Activated CD4-positive, alpha-beta T cell treated with anti-CD3 and anti-CD28 coated beads, Interleukin-2, Interleukin-6, amounts not matched to agents 100 ng/mL and 50 ng/mL, durations not matched to agents 16 hours and 8 hours (primary cell): ENCODE measurements around the gene GUCY2D.
"Not testable (repeated sequence)": the region's sequence is repeated elsewhere in the genome, so short reads cannot be mapped to it uniquely, and the experiment has no call there.

Experiments
- DNase-seq: peaks from one replicate; pipeline ENCODE4 v3.0.0-alpha.2; 2020

GUCY2D gene

GRCh38 chr17:8046929-8047768 lies 44.7 kb downstream of the GUCY2D start:
- DNase-seq = no peak

DNA sequence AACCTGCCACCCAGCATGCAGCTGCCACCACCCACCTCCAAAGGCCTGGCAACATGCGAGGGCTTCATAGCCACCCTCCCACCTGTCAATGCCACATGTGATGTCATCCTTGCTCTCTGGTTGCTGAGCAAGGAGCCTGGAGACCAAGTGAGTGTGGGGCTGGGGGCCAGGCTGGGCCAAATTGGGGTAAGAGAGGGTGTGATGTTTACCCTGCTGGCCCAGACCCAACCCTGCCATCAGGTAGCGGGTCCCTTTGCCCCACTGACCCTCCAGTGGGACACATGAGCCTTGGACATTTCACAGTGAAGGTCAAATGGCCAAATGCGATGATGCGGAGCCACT lies 45.3 kb downstream of the GUCY2D start:
- DNase-seq = no peak

DNA sequence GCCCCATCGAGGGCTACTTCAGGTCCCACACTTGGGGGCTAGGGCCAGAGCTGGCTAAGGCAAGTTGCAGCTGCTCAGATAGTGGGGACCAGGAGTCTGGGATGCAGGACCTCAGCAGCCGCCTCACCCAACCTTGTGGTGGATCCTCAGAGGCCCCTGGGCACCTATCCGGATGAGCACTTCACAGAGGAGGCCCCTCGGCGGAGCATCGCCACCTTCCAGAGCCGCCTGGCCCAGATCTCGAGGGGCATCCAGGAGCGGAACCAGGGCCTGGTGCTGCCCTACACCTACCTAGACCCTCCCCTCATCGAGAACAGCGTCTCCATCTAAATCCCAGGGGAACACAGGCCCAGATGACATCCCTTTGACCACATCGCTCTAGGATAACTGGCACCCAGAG lies 45.8 kb downstream of the GUCY2D start:
- no peak for DNase-seq

- no peak for DNase-seq
Measured at GRCh38 chr17:8048736-8049135, 46.3 kb downstream of the GUCY2D start.

DNA sequence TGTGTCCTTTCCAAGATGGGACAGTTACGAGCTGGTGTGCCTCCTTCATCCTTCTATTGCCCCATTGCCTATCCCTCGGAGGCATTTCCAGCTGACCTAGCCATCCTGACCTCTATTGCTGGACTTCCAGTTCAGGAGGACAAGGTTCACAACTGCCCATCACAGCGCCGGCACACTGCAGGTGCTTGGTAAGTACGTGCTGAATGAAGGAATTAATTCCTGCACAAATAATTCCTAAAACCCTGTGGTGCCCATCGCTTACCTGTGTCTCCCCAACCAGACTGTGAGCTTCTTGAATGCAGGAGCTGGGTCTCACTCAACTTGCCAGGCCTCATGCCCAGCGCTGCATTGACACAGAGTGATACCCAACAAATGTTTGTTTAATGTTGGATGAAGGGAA lies 49.4 kb downstream of the GUCY2D start:
- DNase-seq = no peak

- DNase-seq = no peak
Measured at GRCh38 chr17:8052256-8053252, 50.1 kb downstream of the GUCY2D start.

GRCh38 chr17:8053600-8053999 lies 51.2 kb downstream of the GUCY2D start:
- DNase-seq = no peak

GRCh38 chr17:8055851-8056231 lies 53.4 kb downstream of the GUCY2D start:
- no peak for DNase-seq

- peak; percentile 77 for DNase-seq
Measured at GRCh38 chr17:8056232-8056975, 54.0 kb downstream of the GUCY2D start.

- DNase-seq = no peak
Measured at GRCh38 chr17:8056976-8057625, 54.7 kb downstream of the GUCY2D start.

GRCh38 chr17:8057691-8058114 lies 55.3 kb downstream of the GUCY2D start:
- peak; percentile 83 for DNase-seq

DNA sequence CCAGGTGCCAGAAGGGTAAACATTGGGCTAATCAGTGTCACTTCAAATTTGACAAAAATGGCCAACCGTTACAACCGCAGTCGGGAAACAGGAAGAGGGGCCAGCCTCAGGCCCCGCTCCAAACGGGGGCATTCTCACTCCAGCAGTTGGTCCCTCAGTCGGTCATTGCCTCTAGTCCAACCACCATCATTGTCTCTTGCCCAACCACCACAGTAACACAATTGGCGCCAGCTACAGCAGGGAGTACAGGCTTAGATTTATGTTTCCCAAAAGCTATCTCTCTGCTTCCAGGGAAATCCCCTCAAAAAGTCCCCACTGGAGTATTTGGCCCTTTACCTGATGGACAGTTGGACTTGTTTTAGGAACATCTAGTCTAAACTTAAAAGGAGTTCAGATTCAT lies 56.7 kb downstream of the GUCY2D start:
- no peak for DNase-seq

GRCh38 chr17:8060274-8060673 lies 57.9 kb downstream of the GUCY2D start:
- DNase-seq = peak; percentile 84

DNA sequence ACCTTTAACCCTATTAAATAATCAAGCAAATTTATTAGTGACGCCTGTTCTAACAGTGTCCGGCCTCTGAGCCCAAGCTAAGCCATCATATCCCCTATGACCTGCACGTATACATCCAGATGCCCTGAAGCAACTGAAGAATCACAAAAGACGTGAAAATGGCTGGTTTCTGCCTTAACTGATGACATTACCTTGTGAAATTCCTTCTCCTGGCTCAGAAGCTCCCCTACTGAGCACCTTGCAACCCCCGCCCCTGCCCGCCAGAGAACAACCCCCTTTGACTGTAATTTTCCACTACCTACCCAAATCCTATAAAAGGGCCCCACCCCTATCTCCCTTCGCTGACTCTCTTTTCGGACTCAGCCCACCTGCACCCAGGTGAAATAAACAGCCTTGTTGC lies 59.4 kb downstream of the GUCY2D start:
- DNase-seq = not testable (repeated sequence)

GRCh38 chr17:8062435-8062806 lies 60.0 kb downstream of the GUCY2D start:
- DNase-seq = no peak

DNA sequence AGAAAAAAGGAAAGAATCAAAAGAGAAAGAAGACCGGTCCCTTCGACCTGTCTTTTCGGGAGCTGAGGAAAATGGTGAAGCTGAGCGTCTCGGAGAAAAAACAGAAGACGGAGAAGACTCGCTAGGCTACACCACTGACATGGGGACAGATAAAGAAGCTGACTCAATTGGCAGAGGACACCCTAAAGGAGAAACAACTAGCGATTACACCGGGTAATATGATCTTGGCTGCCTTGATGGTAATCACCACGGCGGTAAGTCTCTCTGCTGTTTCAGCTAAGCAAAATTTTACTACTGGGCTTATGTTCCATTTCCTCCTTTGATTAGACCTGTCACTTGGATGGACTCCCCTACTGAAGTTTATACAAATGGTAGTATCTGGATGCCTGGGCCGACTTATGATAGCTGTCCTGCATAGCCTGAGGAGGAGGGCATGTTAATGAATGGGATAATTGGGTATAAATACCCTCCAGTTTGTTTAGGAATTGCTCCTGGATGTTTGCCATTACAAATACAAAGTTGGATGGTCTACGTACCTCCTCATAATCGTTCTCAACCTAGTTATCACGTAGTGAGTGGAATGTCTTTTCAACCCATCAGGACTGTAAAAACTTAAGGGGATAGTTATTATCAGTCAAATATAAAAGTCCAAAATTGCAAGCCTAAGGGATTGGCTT lies 60.5 kb downstream of the GUCY2D start:
- no peak for DNase-seq

GRCh38 chr17:8063761-8064534 lies 61.5 kb downstream of the GUCY2D start:
- no peak for DNase-seq

- DNase-seq = no peak
Measured at GRCh38 chr17:8064561-8065019, 62.2 kb downstream of the GUCY2D start.

DNA sequence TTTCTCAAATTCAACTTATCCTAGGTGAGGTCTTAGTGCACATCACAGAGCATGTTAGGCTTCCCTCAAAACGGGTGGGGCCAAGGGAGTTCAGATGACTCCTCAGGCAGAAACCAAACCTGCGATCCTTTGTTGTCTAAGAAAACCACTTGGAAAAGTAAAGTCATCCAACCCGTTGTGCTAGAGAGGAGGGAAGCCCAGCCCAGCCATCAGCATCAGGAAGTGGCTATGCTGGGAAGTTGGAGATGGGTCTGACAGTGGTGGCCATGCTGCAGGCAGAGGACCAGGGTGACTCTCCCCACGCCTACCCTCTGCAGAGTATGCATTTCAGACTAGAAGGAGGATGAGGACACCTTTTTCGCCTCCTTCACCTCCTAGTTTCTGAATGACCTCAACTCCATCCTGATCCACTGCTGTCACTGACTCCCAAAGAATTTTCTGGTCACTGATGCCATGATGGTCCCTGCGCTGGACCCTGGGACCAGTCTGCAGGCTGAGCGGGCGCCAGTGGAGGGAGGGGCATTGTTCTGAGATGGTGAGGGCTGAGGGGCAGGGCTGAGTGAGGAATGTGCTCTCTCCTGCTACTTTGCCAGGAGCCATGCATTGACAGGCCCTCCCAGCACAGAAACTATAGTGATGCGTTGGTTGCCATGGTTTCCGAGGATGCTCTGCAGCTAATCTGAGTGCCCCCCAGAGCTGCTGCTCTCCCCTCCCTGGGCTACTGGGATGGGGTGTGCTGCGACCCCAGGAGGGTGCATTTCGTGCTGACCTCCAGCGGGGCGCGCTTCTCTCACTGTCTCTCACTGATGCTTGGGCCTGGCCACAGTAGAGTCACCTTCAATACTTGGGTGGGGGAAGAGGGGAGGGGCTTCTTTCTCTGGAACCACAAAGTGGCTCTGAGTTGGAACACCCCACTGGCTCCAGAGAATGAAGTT lies 64.7 kb downstream of the GUCY2D start:
- no peak for DNase-seq

GRCh38 chr17:8067806-8068205 lies 65.4 kb downstream of the GUCY2D start:
- DNase-seq = no peak
